Astrocyte (in vitro differentiated cells and primary cell): Measurements from ENCODE around the gene NEK6. TPM values are rescaled to one million over a fixed set of nuclear protein-coding genes. Genes with fewer than 3 reads are reported as not detected.

ENCODE experiments used
- DNase-seq: peaks from one replicate; pipeline ENCODE4 v3.0.0-alpha.2; 2010; ENCODE audit warnings: low read depth
- FAIRE-seq: peaks from 2 replicates; lab custom pipeline; 2011; peaks lifted over from hg19 to GRCh38; lab: Jason Lieb, UNC
- H2AFZ ChIP-seq: 2 replicates; pipeline ENCODE4 v1.6.0; 2012; ENCODE audit warnings: low read depth, low read length, inconsistent platforms
- H3K27ac ChIP-seq: 2 replicates; pipeline ENCODE4 v1.5.1; 2011; ENCODE audit warnings: low read depth, low read length, inconsistent platforms
- H3K27me3 ChIP-seq: 2 replicates; pipeline ENCODE4 v1.6.0; 2011; ENCODE audit warnings: low read length, inconsistent platforms; ENCODE audit not compliant: insufficient read depth
- H3K36me3 ChIP-seq: 2 replicates; pipeline ENCODE4 v1.5.1; 2011; ENCODE audit warnings: low read length, inconsistent platforms; ENCODE audit not compliant: insufficient read depth
- H3K4me1 ChIP-seq: 2 replicates; pipeline ENCODE4 v1.5.1; 2011; ENCODE audit warnings: low read length, inconsistent platforms; ENCODE audit not compliant: insufficient read depth
- H3K4me2 ChIP-seq: 2 replicates; pipeline ENCODE4 v1.6.0; 2012; ENCODE audit warnings: low read length, inconsistent platforms
- H3K4me3 ChIP-seq: 2 replicates; pipeline ENCODE4 v1.5.1; 2011; ENCODE audit warnings: low read depth, mild to moderate bottlenecking, low read length, inconsistent platforms; ENCODE audit not compliant: insufficient read depth
- H3K79me2 ChIP-seq: 2 replicates; pipeline ENCODE4 v1.6.0; 2012; ENCODE audit warnings: mild to moderate bottlenecking, low read length, inconsistent platforms; ENCODE audit not compliant: insufficient read depth
- H3K9ac ChIP-seq: 2 replicates; pipeline ENCODE4 v1.6.0; 2012; ENCODE audit warnings: mild to moderate bottlenecking, low read length, inconsistent platforms
- H3K9me3 ChIP-seq: 2 replicates; pipeline ENCODE4 v1.5.1; 2012; ENCODE audit warnings: low read depth, mild to moderate bottlenecking, low read length, inconsistent platforms; ENCODE audit not compliant: insufficient read depth
- H4K20me1 ChIP-seq: 2 replicates; pipeline ENCODE4 v1.6.0; 2012; ENCODE audit warnings: low read length, inconsistent platforms; ENCODE audit not compliant: insufficient read depth
- H3K27ac Mint-ChIP-seq: one replicate; pipeline ENCODE4 v1.8.0; 2021; ENCODE audit warnings: mild to moderate bottlenecking, mixed read lengths; ENCODE audit not compliant: unreplicated experiment
- H3K27me3 Mint-ChIP-seq: one replicate; pipeline ENCODE4 v1.8.0; 2021; ENCODE audit warnings: low read depth, mixed read lengths; ENCODE audit not compliant: unreplicated experiment
- H3K36me3 Mint-ChIP-seq: one replicate; pipeline ENCODE4 v1.8.0; 2021; ENCODE audit warnings: low read depth, mixed read lengths; ENCODE audit not compliant: unreplicated experiment
- H3K4me1 Mint-ChIP-seq: one replicate; pipeline ENCODE4 v1.8.0; 2021; ENCODE audit warnings: low read depth, mixed read lengths; ENCODE audit not compliant: unreplicated experiment
- H3K4me3 Mint-ChIP-seq: one replicate; pipeline ENCODE4 v1.8.0; 2021; ENCODE audit warnings: mild to moderate bottlenecking, moderate library complexity, mixed read lengths; ENCODE audit not compliant: unreplicated experiment
- H3K9me3 Mint-ChIP-seq: one replicate; pipeline ENCODE4 v1.8.0; 2021; ENCODE audit warnings: mild to moderate bottlenecking, mixed read lengths; ENCODE audit not compliant: unreplicated experiment
- EZH2 ChIP-seq: IDR thresholded peaks from 2 replicates; pipeline ENCODE4 v1.6.1; 2012; ENCODE audit warnings: mild to moderate bottlenecking, low read length, inconsistent platforms; ENCODE audit not compliant: insufficient read depth
- total RNA-seq: library from RNA; stranded (reverse); gene quantifications from 2 replicates; pipeline ENCODE4 v1.2.1, GENCODE V29; 2021
- TF ChIP-seq, protein P1 (sequence below): IDR thresholded peaks from 2 replicates; pipeline ENCODE4 v1.5.1; 2011; ENCODE audit warnings: low read depth, mild to moderate bottlenecking, inconsistent platforms, low read length, moderate library complexity; ENCODE audit not compliant: insufficient read depth

NEK6 gene
- total RNA-seq, 1 donor from 2014 or later = 76.8 TPM

DNA sequence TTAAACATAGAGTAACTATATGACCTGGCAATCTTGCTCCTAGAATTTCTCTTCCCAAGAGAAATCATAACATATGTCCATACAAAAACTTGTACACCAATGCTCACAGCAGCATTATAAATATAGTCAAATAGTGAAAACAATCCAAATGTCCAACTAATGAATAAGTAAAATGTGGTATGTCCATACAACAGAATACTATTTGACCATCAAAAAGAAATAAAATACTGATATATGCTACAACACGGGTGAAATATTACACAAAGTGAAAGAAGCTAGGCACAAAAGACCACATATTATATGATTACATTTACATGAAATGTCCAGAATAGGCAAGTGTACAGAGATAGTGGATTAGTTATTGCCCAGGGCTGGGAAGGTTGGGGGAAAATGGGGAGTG lies 116.1 kb downstream of the NEK6 start:
- Histone ChIP-seq H3K79me2 (peaks cover 100% of the 10 kb centered on the region), H3K9me3 (no peaks in the 10 kb centered on the region), H3K9ac (no peak overlapping the region), H3K4me1 (peaks cover 5% of the 10 kb centered on the region), H3K4me2 (no peak overlapping the region), H3K36me3 (peaks cover 2% of the 10 kb centered on the region), H3K27ac (no peak overlapping the region), H3K4me3 (no peak overlapping the region), H4K20me1 (peaks cover 94% of the 10 kb centered on the region), H2AFZ (no peak overlapping the region), H3K27me3 (no peaks in the 10 kb centered on the region)
- TF ChIP-seq EZH2 = no peak
- TF ChIP-seq, protein P1, sequence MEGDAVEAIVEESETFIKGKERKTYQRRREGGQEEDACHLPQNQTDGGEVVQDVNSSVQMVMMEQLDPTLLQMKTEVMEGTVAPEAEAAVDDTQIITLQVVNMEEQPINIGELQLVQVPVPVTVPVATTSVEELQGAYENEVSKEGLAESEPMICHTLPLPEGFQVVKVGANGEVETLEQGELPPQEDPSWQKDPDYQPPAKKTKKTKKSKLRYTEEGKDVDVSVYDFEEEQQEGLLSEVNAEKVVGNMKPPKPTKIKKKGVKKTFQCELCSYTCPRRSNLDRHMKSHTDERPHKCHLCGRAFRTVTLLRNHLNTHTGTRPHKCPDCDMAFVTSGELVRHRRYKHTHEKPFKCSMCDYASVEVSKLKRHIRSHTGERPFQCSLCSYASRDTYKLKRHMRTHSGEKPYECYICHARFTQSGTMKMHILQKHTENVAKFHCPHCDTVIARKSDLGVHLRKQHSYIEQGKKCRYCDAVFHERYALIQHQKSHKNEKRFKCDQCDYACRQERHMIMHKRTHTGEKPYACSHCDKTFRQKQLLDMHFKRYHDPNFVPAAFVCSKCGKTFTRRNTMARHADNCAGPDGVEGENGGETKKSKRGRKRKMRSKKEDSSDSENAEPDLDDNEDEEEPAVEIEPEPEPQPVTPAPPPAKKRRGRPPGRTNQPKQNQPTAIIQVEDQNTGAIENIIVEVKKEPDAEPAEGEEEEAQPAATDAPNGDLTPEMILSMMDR = no peak
- peaks cover 10% of the 10 kb centered on the region for H3K36me3 Mint-ChIP-seq
- no peaks in the 10 kb centered on the region for H3K27me3 Mint-ChIP-seq
- H3K4me1 Mint-ChIP-seq = peaks cover 24% of the 10 kb centered on the region
- DNase-seq (no peak), FAIRE-seq (no peak)
- no peak overlapping the region for H3K27ac Mint-ChIP-seq
- H3K9me3 Mint-ChIP-seq = no peaks in the 10 kb centered on the region
- H3K4me3 Mint-ChIP-seq = no peak overlapping the region

DNA sequence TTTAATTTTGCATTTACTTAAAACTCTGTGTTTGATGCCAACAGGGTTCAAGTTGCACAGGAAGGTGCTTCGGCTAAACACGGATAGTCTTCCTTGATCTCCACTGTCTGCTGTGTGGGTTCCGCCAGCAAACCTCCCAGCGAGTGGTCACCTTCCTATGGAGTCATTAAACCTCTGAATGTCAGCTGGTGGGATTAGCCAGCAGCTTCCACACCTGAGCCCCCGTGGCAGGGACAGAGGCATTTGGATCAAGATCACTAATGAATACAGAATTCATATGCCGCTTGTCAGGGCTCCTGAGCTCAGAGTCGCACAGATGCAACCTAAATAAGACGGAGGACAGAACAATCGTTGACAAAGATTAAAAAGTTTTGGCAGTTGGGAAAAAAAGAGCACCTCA lies 118.0 kb downstream of the NEK6 start:
- TF ChIP-seq, protein P1 = no peak
- TF ChIP-seq EZH2 = no peak
- Histone ChIP-seq H3K79me2 (peaks cover 100% of the 10 kb centered on the region), H3K27ac (no peak overlapping the region), H3K4me1 (peaks cover 5% of the 10 kb centered on the region), H3K4me3 (no peak overlapping the region), H3K9me3 (no peaks in the 10 kb centered on the region), H3K4me2 (no peak overlapping the region), H2AFZ (no peak overlapping the region), H3K36me3 (peaks cover 10% of the 10 kb centered on the region), H3K9ac (no peak overlapping the region), H3K27me3 (no peaks in the 10 kb centered on the region), H4K20me1 (peaks cover 90% of the 10 kb centered on the region)
- H3K27me3 Mint-ChIP-seq = no peaks in the 10 kb centered on the region
- H3K4me3 Mint-ChIP-seq = no peak overlapping the region
- H3K36me3 Mint-ChIP-seq = peaks cover 10% of the 10 kb centered on the region
- H3K27ac Mint-ChIP-seq = no peak overlapping the region
- H3K9me3 Mint-ChIP-seq = no peaks in the 10 kb centered on the region
- DNase-seq (no peak), FAIRE-seq (no peak)
- H3K4me1 Mint-ChIP-seq = peaks cover 19% of the 10 kb centered on the region

DNA sequence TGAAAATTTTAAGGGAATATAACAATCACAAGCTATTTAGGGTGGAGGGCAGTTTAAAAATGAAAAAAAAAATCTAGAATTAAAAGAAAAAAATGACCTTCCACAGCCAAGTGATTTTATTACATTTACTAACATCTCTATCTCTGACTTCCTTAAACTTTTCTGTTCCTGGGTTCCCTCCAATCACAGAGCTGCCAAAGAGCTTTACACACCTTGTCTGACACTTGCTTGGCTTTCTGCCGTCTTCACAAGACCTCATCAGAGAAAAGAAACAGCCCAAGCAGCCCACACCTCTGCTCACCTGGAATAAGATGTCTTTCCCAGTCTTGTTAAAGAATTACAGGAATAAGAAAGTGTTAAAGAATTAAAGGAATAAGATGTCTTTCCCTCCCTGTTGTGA lies 118.6 kb downstream of the NEK6 start:
- Mint-ChIP-seq H3K27ac (no peak overlapping the region), H3K9me3 (no peaks in the 10 kb centered on the region), H3K4me3 (no peak overlapping the region), H3K36me3 (peaks cover 10% of the 10 kb centered on the region), H3K27me3 (no peaks in the 10 kb centered on the region), H3K4me1 (peaks cover 18% of the 10 kb centered on the region)
- FAIRE-seq = no peak
- no peak for DNase-seq
- peaks cover 89% of the 10 kb centered on the region for H4K20me1 ChIP-seq
- no peak overlapping the region for H3K27ac ChIP-seq
- TF ChIP-seq EZH2 = no peak
- TF ChIP-seq, protein P1 = no peak
- peaks cover 10% of the 10 kb centered on the region for H3K36me3 ChIP-seq
- H3K4me2 ChIP-seq = no peak overlapping the region
- H3K9ac ChIP-seq = no peak overlapping the region
- H3K4me3 ChIP-seq = no peak overlapping the region
- no peak overlapping the region for H2AFZ ChIP-seq
- H3K9me3 ChIP-seq = no peaks in the 10 kb centered on the region
- H3K27me3 ChIP-seq = no peaks in the 10 kb centered on the region
- peaks cover 99% of the 10 kb centered on the region for H3K79me2 ChIP-seq
- peaks cover 5% of the 10 kb centered on the region for H3K4me1 ChIP-seq
